H9 (cell line): Measurements from ENCODE around the gene FBXL7. TPM values are rescaled to one million over a fixed set of nuclear protein-coding genes. Genes with fewer than 3 reads are reported as not detected.

Experiments
- DNase-seq: peaks from one replicate; pipeline ENCODE4 v3.0.0-alpha.2; 2017
- H2AFZ ChIP-seq: one replicate; pipeline ENCODE4 v1.6.1; 2013; ENCODE audit warnings: mild to moderate bottlenecking, low read length, control low read depth, moderate library complexity
- H2AK5ac ChIP-seq: 2 replicates; pipeline ENCODE4 v1.6.1; 2013; ENCODE audit warnings: low read length, control low read depth, mixed read lengths; ENCODE audit not compliant: insufficient read length
- H2BK120ac ChIP-seq: one replicate; pipeline ENCODE4 v1.6.1; 2013; ENCODE audit warnings: low read depth, mild to moderate bottlenecking, low read length, control low read depth, inconsistent platforms; ENCODE audit not compliant: poor library complexity, severe bottlenecking
- H2BK12ac ChIP-seq: 2 replicates; pipeline ENCODE4 v1.6.1; 2013; ENCODE audit warnings: low read length, control low read depth, mixed read lengths, low read depth; ENCODE audit not compliant: insufficient read length
- H2BK15ac ChIP-seq: 2 replicates; pipeline ENCODE4 v1.6.1; 2013; ENCODE audit warnings: low read depth, low read length, control low read depth
- H2BK20ac ChIP-seq: one replicate; pipeline ENCODE4 v1.6.1; 2013; ENCODE audit warnings: low read depth, mild to moderate bottlenecking, low read length, control low read depth, inconsistent platforms; ENCODE audit not compliant: poor library complexity, severe bottlenecking
- H2BK5ac ChIP-seq: 2 replicates; pipeline ENCODE4 v1.6.1; 2013; ENCODE audit warnings: low read length, control low read depth, mixed read lengths; ENCODE audit not compliant: insufficient read length
- H3K14ac ChIP-seq: 2 replicates; pipeline ENCODE4 v1.6.1; 2013; ENCODE audit warnings: low read length, control low read depth; ENCODE audit not compliant: insufficient read depth
- H3K18ac ChIP-seq: 2 replicates; pipeline ENCODE4 v1.6.1; 2013; ENCODE audit warnings: low read depth, mild to moderate bottlenecking, mixed read lengths, low read length, control low read depth; ENCODE audit not compliant: insufficient read length
- H3K23ac ChIP-seq: 2 replicates; pipeline ENCODE4 v1.6.1; 2013; ENCODE audit warnings: low read length, control low read depth, mixed read lengths, low read depth; ENCODE audit not compliant: insufficient read length
- H3K23me2 ChIP-seq: 2 replicates; pipeline ENCODE4 v1.6.1; 2013; ENCODE audit warnings: low read depth, mild to moderate bottlenecking, mixed read lengths, low read length, control low read depth; ENCODE audit not compliant: insufficient read length, poor library complexity, severe bottlenecking
- H3K27ac ChIP-seq: 2 replicates; pipeline ENCODE4 v1.5.1; 2013; ENCODE audit warnings: low read length, control low read depth, mixed read lengths, low read depth; ENCODE audit not compliant: insufficient read length
- H3K27me3 ChIP-seq: 2 replicates; pipeline ENCODE4 v1.6.1; 2013; ENCODE audit warnings: low read length, control low read depth, inconsistent platforms; ENCODE audit not compliant: insufficient read depth
- H3K4ac ChIP-seq: 2 replicates; pipeline ENCODE4 v1.6.1; 2013; ENCODE audit warnings: low read depth, mild to moderate bottlenecking, control low read depth, inconsistent platforms, low read length, moderate library complexity
- H3K4me1 ChIP-seq: 2 replicates; pipeline ENCODE4 v1.6.1; 2013; ENCODE audit warnings: low read length, control low read depth, inconsistent platforms; ENCODE audit not compliant: insufficient read depth
- H3K4me2 ChIP-seq: 2 replicates; pipeline ENCODE4 v1.6.1; 2013; ENCODE audit warnings: low read length, control low read depth, mixed read lengths; ENCODE audit not compliant: insufficient read length, insufficient read depth
- H3K56ac ChIP-seq: 2 replicates; pipeline ENCODE4 v1.6.1; 2013; ENCODE audit warnings: low read depth, mild to moderate bottlenecking, mixed read lengths, low read length, control low read depth; ENCODE audit not compliant: insufficient read length
- H3K79me1 ChIP-seq: 2 replicates; pipeline ENCODE4 v1.6.1; 2013; ENCODE audit warnings: low read depth, mild to moderate bottlenecking, moderate library complexity, low read length, control low read depth, inconsistent platforms; ENCODE audit not compliant: insufficient read depth, poor library complexity, severe bottlenecking
- H3K79me2 ChIP-seq: 2 replicates; pipeline ENCODE4 v1.6.1; 2013; ENCODE audit warnings: low read length, control low read depth, inconsistent platforms; ENCODE audit not compliant: insufficient read depth
- H3K9ac ChIP-seq: 2 replicates; pipeline ENCODE4 v1.6.1; 2013; ENCODE audit warnings: low read length, control low read depth, mixed read lengths; ENCODE audit not compliant: insufficient read length; ENCODE audit errors: extremely low read depth
- H3K9me3 ChIP-seq: one replicate; pipeline ENCODE4 v1.6.1; 2013; ENCODE audit warnings: low read depth, low read length, inconsistent platforms; ENCODE audit not compliant: control insufficient read depth
- H3T11ph ChIP-seq: one replicate; pipeline ENCODE4 v1.6.1; 2013; ENCODE audit warnings: mild to moderate bottlenecking, low read length, control low read depth, inconsistent platforms
- H4K20me1 ChIP-seq: one replicate; pipeline ENCODE4 v1.6.1; 2013; ENCODE audit not compliant: control insufficient read depth, insufficient read length, insufficient read depth
- H4K5ac ChIP-seq: 2 replicates; pipeline ENCODE4 v1.6.1; 2013; ENCODE audit warnings: low read depth, mild to moderate bottlenecking, mixed read lengths, low read length, control low read depth; ENCODE audit not compliant: insufficient read length
- H4K8ac ChIP-seq: replicated peaks from 2 replicates; pipeline ENCODE4 v1.6.1; 2013; ENCODE audit warnings: low read length, control low read depth, mixed read lengths, low read depth; ENCODE audit not compliant: insufficient read length
- H4K91ac ChIP-seq: 2 replicates; pipeline ENCODE4 v1.6.1; 2013; ENCODE audit warnings: low read depth, mild to moderate bottlenecking, moderate library complexity, mixed read lengths, low read length, control low read depth; ENCODE audit not compliant: insufficient read length
- H3K27ac Mint-ChIP-seq, 3 experiments: 2 replicates in 2 of 3; 3 replicates in 1 of 3; pipeline ENCODE4 v1.8.0; 2020 to 2021; ENCODE audit warnings: mixed read lengths in 3 of 3, mild to moderate bottlenecking in 1 of 3, moderate library complexity in 1 of 3
- H3K27me3 Mint-ChIP-seq: 2 replicates; pipeline ENCODE4 v1.8.0; 2021; ENCODE audit warnings: low read depth, mild to moderate bottlenecking, moderate library complexity, mixed read lengths
- H3K36me3 Mint-ChIP-seq, 3 experiments: 2 replicates in 2 of 3; 3 replicates in 1 of 3; pipeline ENCODE4 v1.8.0; 2020 to 2021; ENCODE audit warnings: low read depth in 3 of 3, mixed read lengths in 3 of 3; ENCODE audit not compliant: insufficient read depth in 1 of 3
- H3K4me1 Mint-ChIP-seq, 2 experiments: 2 replicates each; pipeline ENCODE4 v1.8.0; 2020; ENCODE audit warnings: mixed read lengths in 2 of 2
- H3K4me3 Mint-ChIP-seq, 2 experiments: 2 replicates in 1 of 2; 3 replicates in 1 of 2; pipeline ENCODE4 v1.8.0; 2020 to 2021; ENCODE audit warnings: mild to moderate bottlenecking in 2 of 2, mixed read lengths in 2 of 2, moderate library complexity in 1 of 2
- H3K9me3 Mint-ChIP-seq, 2 experiments: 2 replicates in 1 of 2; 3 replicates in 1 of 2; pipeline ENCODE4 v1.8.0; 2020; ENCODE audit warnings: mild to moderate bottlenecking in 2 of 2, mixed read lengths in 2 of 2, moderate library complexity in 1 of 2
- CTCF ChIP-seq: fragments of 200-600 bp; sonication (generic); conservative IDR thresholded peaks from 3 replicates; pipeline ENCODE4 v1.8.0; 2021; ENCODE audit warnings: antibody characterized with exemption, mild to moderate bottlenecking
- WGBS: extraction: QIAGEN DNeasy Blood & Tissue Kit; methylation state at CpG from one replicate; pipeline ENCODE4 v1.1.7; 2013; ENCODE audit warnings: missing lambda C conversion rate, low lambda C conversion rate, mixed read lengths; ENCODE audit not compliant: insufficient read length; ENCODE audit errors: extremely low coverage; 5-methylcytosine and 5-hydroxymethylcytosine counted together
- total RNA-seq: library from RNA; stranded (reverse); gene quantifications from 2 replicates; pipeline ENCODE4 v1.2.1, GENCODE V29; 2021

Gene FBXL7
- total RNA-seq, 1 experiment from 2014 or later: 14.6 TPM

- Histone ChIP-seq H3K27ac (no peak overlapping the region), H2AFZ (no peak overlapping the region), H3K4me1 (peaks cover 2% of the 10 kb centered on the region; the same call in 1 of the 2 replicates), H3K4ac (no peak overlapping the region), H3T11ph (no peak overlapping the region), H3K18ac (no peak overlapping the region), H2AK5ac (no peak overlapping the region), H3K4me2 (no peak overlapping the region), H3K27me3 (no peaks in the 10 kb centered on the region), H3K79me1 (no peaks in the 10 kb centered on the region), H4K20me1 (no peaks in the 10 kb centered on the region), H4K8ac (no peak overlapping the region), H3K56ac (no peak overlapping the region), H3K9me3 (no peaks in the 10 kb centered on the region), H2BK120ac (no peak overlapping the region), H4K5ac (no peak overlapping the region), H3K14ac (no peak overlapping the region), H2BK15ac (no peak overlapping the region), H2BK12ac (no peak overlapping the region), H3K9ac (no peak overlapping the region), H3K79me2 (peaks cover 2% of the 10 kb centered on the region; the same call in 1 of the 2 replicates), H2BK5ac (no peak overlapping the region), H4K91ac (no peak overlapping the region), H3K23ac (no peak overlapping the region), H2BK20ac (no peak overlapping the region), H3K23me2 (no peaks in the 10 kb centered on the region)
- WGBS: no CpG with 5 or more reads among the region's 9 CpGs
- TF ChIP-seq CTCF: no peak
- peaks cover 0 to 4% (median 3%) of the 10 kb centered on the region in 3 experiments; a peak in 4 of 7 replicates for H3K36me3 Mint-ChIP-seq
- H3K4me3 Mint-ChIP-seq: no peak overlapping the region
- peaks cover 16 to 22% of the 10 kb centered on the region in 2 experiments for H3K4me1 Mint-ChIP-seq
- no peak overlapping the region; a peak in 1 of 7 replicates for H3K27ac Mint-ChIP-seq
- no peaks in the 10 kb centered on the region for H3K27me3 Mint-ChIP-seq
- no peak for DNase-seq
- no peaks in the 10 kb centered on the region for H3K9me3 Mint-ChIP-seq
These were observed 18.8 kb downstream of the FBXL7 start for GRCh38 chr5:15518786-15519185.
